ENCODE data around the gene TULP3. TPM values are rescaled to one million over a fixed set of nuclear protein-coding genes. Genes with fewer than 3 reads are reported as not detected.

The TULP3 gene
- total RNA-seq, 2 donors from 2014 or later: 10.1 to 12.6 TPM

DNA sequence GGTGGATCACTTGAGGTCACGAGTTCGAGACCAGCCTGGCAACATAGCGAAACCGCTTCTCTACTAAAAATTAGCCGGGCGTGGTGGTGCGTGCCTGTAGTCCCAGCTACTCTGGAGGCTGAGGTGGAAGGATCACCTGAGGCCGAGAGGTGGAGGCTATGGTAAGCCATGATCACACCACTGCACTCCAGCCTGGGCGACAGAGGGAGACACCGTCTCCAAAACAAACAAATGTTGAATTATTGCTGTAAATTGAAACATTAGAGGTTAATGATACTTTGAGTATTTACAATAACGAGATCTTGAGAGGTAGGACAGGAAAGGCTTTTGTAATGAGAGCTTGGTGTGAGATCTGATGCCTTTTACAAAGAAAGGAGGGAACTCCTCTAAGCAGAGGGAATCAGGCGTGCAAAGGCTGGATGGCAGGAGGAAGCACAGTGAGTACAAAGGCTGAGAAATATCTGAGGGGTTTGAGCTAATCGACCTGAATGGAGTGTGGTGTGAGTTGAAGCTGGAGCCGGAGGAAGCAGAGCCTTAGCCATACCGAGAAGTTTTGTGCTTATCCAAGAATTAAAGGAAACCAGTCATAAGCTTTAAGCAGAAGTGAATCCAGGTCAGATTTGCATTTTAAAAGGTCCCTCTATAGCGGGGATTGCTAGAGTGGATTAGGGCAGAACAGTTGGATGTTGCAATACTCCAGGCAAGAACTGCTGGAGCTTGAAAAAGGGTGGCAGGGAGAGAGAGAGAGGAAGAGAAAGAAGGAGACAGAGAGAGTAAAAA lies 12.5 kb upstream of the TULP3 start:
- Histone ChIP-seq H3K4me1 (no peaks in the 10 kb centered on the region), H3K4me3 (peak overlapping the region; percentile 97), H3K27me3 (no peaks in the 10 kb centered on the region), H3K27ac (peak overlapping the region; percentile 89), H3K9ac (ENCODE audit: low read depth in 2 of 2, low read length in 2 of 2) (peak overlapping the region; percentile 85 to 91), H3K9me3 (no peaks in the 10 kb centered on the region), H3K36me3 (no peaks in the 10 kb centered on the region)
- no peak for DNase-seq
- intact Hi-C loops (cut with DNase I): no loop called here
- TF ChIP-seq, protein P1, sequence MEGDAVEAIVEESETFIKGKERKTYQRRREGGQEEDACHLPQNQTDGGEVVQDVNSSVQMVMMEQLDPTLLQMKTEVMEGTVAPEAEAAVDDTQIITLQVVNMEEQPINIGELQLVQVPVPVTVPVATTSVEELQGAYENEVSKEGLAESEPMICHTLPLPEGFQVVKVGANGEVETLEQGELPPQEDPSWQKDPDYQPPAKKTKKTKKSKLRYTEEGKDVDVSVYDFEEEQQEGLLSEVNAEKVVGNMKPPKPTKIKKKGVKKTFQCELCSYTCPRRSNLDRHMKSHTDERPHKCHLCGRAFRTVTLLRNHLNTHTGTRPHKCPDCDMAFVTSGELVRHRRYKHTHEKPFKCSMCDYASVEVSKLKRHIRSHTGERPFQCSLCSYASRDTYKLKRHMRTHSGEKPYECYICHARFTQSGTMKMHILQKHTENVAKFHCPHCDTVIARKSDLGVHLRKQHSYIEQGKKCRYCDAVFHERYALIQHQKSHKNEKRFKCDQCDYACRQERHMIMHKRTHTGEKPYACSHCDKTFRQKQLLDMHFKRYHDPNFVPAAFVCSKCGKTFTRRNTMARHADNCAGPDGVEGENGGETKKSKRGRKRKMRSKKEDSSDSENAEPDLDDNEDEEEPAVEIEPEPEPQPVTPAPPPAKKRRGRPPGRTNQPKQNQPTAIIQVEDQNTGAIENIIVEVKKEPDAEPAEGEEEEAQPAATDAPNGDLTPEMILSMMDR (IDR thresholded peaks at IDR 0.05): no peak

DNA sequence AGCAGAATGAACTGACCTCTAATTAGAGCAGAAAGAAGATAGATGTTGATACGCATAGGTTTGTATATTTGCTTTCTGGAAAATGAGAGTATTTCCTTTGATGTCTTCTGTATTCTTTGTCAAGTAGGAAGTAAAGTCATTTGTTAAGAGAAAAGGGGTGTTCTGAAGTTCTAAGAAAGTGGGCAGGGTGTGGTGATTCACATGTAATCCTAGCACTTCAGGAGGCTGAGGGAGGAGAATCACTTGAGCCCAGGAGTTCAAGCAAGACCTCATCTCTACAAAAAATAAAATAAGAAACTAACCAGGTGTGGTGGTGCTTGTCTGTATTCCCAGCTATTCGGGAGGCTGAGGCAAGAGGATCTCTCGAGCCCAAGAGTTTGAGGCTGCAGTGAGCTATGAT lies 10.8 kb upstream of the TULP3 start:
- no peak for DNase-seq
- H3K9ac ChIP-seq (ENCODE audit: low read depth in 2 of 2, low read length in 2 of 2): no peak overlapping the region
- TF ChIP-seq, protein P1 (IDR thresholded peaks at IDR 0.05): no peak
- H3K4me1 ChIP-seq: no peaks in the 10 kb centered on the region
- H3K36me3 ChIP-seq: no peaks in the 10 kb centered on the region
- no peak overlapping the region for H3K27ac ChIP-seq
- intact Hi-C loops (cut with DNase I): loop anchor here (10.0 kb wide), 2 partner anchors 65 to 155 kb away; no protein-coding TSS in a partner anchor
- H3K27me3 ChIP-seq: no peaks in the 10 kb centered on the region
- H3K4me3 ChIP-seq: no peak overlapping the region
- no peaks in the 10 kb centered on the region for H3K9me3 ChIP-seq

DNA sequence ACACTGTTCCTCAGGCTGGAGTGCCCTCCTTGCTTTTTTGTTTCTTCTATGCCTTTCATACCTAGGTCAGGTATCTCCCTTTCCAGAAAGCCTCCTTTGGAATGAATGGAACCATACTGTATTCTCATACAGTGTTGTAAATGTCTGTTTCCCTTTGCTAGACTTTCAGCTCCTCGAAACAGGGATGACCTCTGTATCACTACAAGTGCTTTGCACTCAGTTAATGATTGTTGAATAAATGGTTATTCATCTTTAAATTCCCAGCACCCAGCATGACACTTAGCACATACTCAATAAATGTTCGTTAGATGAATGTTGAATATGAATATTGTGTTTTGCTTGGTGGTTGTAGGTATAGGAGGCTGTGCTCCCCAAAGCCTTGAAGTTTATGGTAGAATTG lies 5.9 kb upstream of the TULP3 start:
- no peak overlapping the region for H3K27ac ChIP-seq
- no peak overlapping the region for H3K4me3 ChIP-seq
- H3K9ac ChIP-seq (ENCODE audit: low read depth in 2 of 2, low read length in 2 of 2): no peak overlapping the region
- no peaks in the 10 kb centered on the region for H3K4me1 ChIP-seq
- intact Hi-C loops (cut with DNase I): loop anchor here (10.0 kb wide), 2 partner anchors 60 to 150 kb away; no protein-coding TSS in a partner anchor
- TF ChIP-seq, protein P1 (IDR thresholded peaks at IDR 0.05): no peak
- H3K36me3 ChIP-seq: no peaks in the 10 kb centered on the region
- DNase-seq: no peak
- H3K27me3 ChIP-seq: no peaks in the 10 kb centered on the region
- no peaks in the 10 kb centered on the region for H3K9me3 ChIP-seq

DNA sequence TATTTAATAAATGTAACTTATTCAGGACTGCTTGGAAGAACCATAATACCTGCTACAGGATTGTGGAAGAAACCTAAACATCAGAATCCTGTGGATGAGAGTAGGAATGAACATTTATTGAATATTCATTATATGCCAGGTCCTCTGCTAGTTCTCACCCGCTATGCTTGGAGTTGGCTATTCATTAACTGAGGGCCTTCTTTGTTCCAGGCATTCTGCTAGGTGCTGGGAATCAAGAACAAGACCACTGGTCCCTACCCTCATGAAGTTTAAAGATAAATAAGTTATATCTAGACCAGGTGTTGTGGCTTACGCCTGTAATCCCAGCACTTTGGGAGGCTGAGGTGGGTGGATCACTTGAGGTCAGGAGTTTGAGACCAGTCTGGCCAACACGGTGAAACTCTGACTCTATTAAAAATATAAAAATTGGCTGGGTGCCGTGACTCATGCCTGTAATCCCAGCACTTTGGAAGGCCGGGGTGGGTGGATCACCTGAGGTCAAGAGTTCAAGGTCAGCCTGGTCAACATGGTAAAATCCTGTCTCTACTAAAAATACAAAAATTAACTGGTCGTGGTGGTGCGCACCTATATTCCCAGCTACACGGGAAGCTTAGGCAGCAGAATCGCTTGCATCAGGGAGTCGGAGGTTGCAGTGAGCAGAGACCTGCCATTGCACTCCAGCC lies 3.8 kb upstream of the TULP3 start:
- TF ChIP-seq, protein P1 (IDR thresholded peaks at IDR 0.05): no peak
- Histone ChIP-seq H3K27ac (no peak overlapping the region), H3K36me3 (no peaks in the 10 kb centered on the region), H3K27me3 (no peaks in the 10 kb centered on the region), H3K9me3 (no peaks in the 10 kb centered on the region), H3K4me3 (no peak overlapping the region), H3K9ac (ENCODE audit: low read depth in 2 of 2, low read length in 2 of 2) (no peak overlapping the region), H3K4me1 (no peaks in the 10 kb centered on the region)
- intact Hi-C loops (cut with DNase I): loop anchor here (10.0 kb wide), 2 partner anchors 58 to 148 kb away; no protein-coding TSS in a partner anchor
- DNase-seq: no peak

DNA sequence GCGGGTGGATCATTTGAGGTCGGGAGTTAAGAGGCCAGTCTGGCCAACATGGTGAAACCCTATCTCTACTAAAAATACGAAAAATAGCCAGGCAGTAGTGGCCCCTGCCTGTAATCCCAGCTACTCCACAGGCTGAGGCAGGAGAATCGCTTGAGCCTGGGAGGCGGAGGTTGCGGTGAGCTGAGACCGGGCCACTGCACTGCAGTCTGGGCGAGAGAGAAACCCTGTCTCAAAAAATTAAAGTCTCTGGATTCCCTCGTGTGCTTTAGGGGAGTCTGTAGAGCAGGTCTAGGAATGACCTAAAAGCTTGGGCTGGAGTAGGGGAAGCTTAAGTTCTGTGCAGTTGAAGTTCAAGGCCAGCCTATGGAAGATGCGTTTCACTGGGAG lies 697 bp upstream of the TULP3 start:
- Histone ChIP-seq H3K27me3 (no peaks in the 10 kb centered on the region), H3K9me3 (no peaks in the 10 kb centered on the region), H3K4me3 (peak overlapping the region; percentile 81), H3K4me1 (no peaks in the 10 kb centered on the region), H3K27ac (peak overlapping the region; percentile 84), H3K36me3 (no peaks in the 10 kb centered on the region), H3K9ac (ENCODE audit: low read depth in 2 of 2, low read length in 2 of 2) (peak overlapping the region; percentile 78 to 81)
- TF ChIP-seq, protein P1 (IDR thresholded peaks at IDR 0.05): no peak
- DNase-seq: no peak
- intact Hi-C loops (cut with DNase I): no loop called here
